ENCODE measurements around the gene KLHL36. TPM values are rescaled to one million over a fixed set of nuclear protein-coding genes. Genes with fewer than 3 reads are reported as not detected.
A peak's percentile ranks its signal among the peaks of the same experiment; 100 is the strongest.

The KLHL36 gene
- total and polyA plus RNA-seq, 3 donors from 2014 or later, result 75.1 to 129 (median 113) TPM

GRCh38 chr16:84611041-84611440 is 37.3 kb upstream of the KLHL36 start:
- H3K27me3 ChIP-seq, result no peaks in the 10 kb centered on the region
- H3K36me3 ChIP-seq (ENCODE audit: low read depth, missing control alignments), result no peaks in the 10 kb centered on the region
- intact Hi-C loops (cut with DNase I; ENCODE audit: low total_unique reads), result no loop called here
- no peak overlapping the region for H3K4me3 ChIP-seq
- 43 to 45% methylated on average over 4 of the region's 4 CpGs for WGBS, 2 donors
- TF ChIP-seq, protein P1, sequence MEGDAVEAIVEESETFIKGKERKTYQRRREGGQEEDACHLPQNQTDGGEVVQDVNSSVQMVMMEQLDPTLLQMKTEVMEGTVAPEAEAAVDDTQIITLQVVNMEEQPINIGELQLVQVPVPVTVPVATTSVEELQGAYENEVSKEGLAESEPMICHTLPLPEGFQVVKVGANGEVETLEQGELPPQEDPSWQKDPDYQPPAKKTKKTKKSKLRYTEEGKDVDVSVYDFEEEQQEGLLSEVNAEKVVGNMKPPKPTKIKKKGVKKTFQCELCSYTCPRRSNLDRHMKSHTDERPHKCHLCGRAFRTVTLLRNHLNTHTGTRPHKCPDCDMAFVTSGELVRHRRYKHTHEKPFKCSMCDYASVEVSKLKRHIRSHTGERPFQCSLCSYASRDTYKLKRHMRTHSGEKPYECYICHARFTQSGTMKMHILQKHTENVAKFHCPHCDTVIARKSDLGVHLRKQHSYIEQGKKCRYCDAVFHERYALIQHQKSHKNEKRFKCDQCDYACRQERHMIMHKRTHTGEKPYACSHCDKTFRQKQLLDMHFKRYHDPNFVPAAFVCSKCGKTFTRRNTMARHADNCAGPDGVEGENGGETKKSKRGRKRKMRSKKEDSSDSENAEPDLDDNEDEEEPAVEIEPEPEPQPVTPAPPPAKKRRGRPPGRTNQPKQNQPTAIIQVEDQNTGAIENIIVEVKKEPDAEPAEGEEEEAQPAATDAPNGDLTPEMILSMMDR (IDR thresholded peaks at IDR 0.05), result no peak
- TF ChIP-seq POLR2A (IDR thresholded peaks at IDR 0.05), result no peak
- H3K4me1 ChIP-seq, result peaks cover 28% of the 10 kb centered on the region
- DNase-seq, result peak; percentile 47
- H3K27ac ChIP-seq, result no peak overlapping the region
- no peaks in the 10 kb centered on the region for H3K9me3 ChIP-seq

DNA sequence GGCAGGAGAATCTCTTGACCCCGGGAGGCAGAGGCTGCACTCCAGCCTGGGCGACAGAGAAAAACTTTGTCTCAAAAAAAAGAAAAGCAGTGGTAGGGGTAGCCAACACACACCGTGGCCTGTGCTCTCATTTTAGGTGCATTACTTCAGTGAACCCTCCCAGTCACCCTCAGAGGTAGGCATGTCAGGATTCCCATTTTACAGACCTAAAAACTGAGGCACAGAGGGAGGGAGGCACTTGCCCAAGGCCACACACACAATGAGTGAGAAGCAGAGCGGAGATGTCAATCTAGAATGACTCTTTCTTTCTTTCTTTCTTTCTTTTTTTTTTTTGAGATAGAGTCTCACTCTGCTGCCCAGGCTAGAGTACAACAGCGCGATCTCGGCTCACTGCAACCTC is 35.6 kb upstream of the KLHL36 start:
- Histone ChIP-seq H3K36me3 (ENCODE audit: low read depth, missing control alignments) (no peaks in the 10 kb centered on the region), H3K27me3 (no peaks in the 10 kb centered on the region), H3K27ac (no peak overlapping the region), H3K9me3 (no peaks in the 10 kb centered on the region), H3K4me3 (no peak overlapping the region), H3K4me1 (peaks cover 28% of the 10 kb centered on the region)
- TF ChIP-seq, protein P1 (IDR thresholded peaks at IDR 0.05), result no peak
- TF ChIP-seq POLR2A (IDR thresholded peaks at IDR 0.05), result no peak
- intact Hi-C loops (cut with DNase I; ENCODE audit: low total_unique reads), result no loop called here
- WGBS, 2 donors, result 90 to 96% methylated on average over 7 of the region's 7 CpGs
- DNase-seq, result no peak

DNA sequence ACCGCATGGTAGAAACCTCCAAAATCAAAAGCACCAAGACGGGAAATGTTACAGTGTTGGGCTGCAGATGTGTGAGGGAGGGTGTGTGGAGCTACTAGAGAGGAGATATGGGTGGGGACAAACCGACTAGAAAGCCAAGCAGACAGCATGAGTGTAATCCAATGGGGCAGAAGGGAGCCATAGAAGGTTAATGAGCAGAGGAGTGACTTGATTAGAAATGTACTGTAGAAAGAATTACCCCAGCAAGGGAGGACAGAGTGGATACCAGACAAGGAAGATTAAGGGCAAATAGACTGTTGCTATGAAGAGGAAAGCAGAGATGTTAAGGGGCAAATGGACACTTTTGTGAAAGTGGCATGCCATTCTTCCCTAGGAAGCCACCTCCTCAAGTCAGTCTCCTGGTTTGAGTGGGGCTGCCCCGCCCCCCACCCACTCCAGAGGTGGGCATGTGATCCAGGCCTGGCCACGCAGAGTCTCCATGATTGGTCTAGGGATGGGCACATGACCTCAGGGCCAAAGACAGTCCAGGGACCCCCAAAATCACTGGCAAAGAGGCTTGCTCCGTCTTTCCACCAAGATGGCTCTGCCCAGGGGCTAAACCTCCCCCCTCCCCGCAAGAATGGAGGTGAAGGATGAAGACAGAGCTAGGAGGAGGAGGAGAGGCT is 34.8 kb upstream of the KLHL36 start:
- intact Hi-C loops (cut with DNase I; ENCODE audit: low total_unique reads), result no loop called here
- no peak for TF ChIP-seq POLR2A (IDR thresholded peaks at IDR 0.05)
- TF ChIP-seq, protein P1 (IDR thresholded peaks at IDR 0.05), result no peak
- DNase-seq, result no peak
- H3K4me3 ChIP-seq, result no peak overlapping the region
- no peaks in the 10 kb centered on the region for H3K36me3 ChIP-seq (ENCODE audit: low read depth, missing control alignments)
- H3K4me1 ChIP-seq, result peaks cover 29% of the 10 kb centered on the region
- H3K9me3 ChIP-seq, result no peaks in the 10 kb centered on the region
- H3K27me3 ChIP-seq, result no peaks in the 10 kb centered on the region
- WGBS, 2 donors, result 71 to 75% methylated on average over 7 of the region's 7 CpGs
- peak overlapping the region in 1 of 2 donors; percentile 55 for H3K27ac ChIP-seq

GRCh38 chr16:84614073-84614459 is 34.2 kb upstream of the KLHL36 start:
- 61 to 70% methylated on average over 12 of the region's 12 CpGs for WGBS, 2 donors
- Histone ChIP-seq H3K9me3 (no peaks in the 10 kb centered on the region), H3K27ac (peak overlapping the region in 1 of 2 donors; percentile 55), H3K36me3 (ENCODE audit: low read depth, missing control alignments) (no peaks in the 10 kb centered on the region), H3K4me1 (peaks cover 33% of the 10 kb centered on the region), H3K4me3 (no peak overlapping the region), H3K27me3 (no peaks in the 10 kb centered on the region)
- DNase-seq, result peak; percentile 76
- intact Hi-C loops (cut with DNase I; ENCODE audit: low total_unique reads), result no loop called here
- TF ChIP-seq, protein P1 (IDR thresholded peaks at IDR 0.05), result no peak
- no peak for TF ChIP-seq POLR2A (IDR thresholded peaks at IDR 0.05)

GRCh38 chr16:84614623-84614967 is 33.7 kb upstream of the KLHL36 start:
- Histone ChIP-seq H3K9me3 (no peaks in the 10 kb centered on the region), H3K4me1 (peaks cover 33% of the 10 kb centered on the region), H3K27me3 (no peaks in the 10 kb centered on the region), H3K4me3 (no peak overlapping the region), H3K36me3 (ENCODE audit: low read depth, missing control alignments) (no peaks in the 10 kb centered on the region), H3K27ac (peak overlapping the region in 1 of 2 donors; percentile 55)
- intact Hi-C loops (cut with DNase I; ENCODE audit: low total_unique reads), result no loop called here
- DNase-seq, result no peak
- WGBS, 2 donors, result 84 to 87% methylated on average over 3 of the region's 3 CpGs
- TF ChIP-seq, protein P1 (IDR thresholded peaks at IDR 0.05), result no peak
- no peak for TF ChIP-seq POLR2A (IDR thresholded peaks at IDR 0.05)

Measured in testis (tissue), 3 donors.